ENCODE data around the gene CNPY1.
"Not testable (repeated sequence)": the region's sequence is repeated elsewhere in the genome, so short reads cannot be mapped to it uniquely, and the experiment has no call there.

The CNPY1 gene

DNA sequence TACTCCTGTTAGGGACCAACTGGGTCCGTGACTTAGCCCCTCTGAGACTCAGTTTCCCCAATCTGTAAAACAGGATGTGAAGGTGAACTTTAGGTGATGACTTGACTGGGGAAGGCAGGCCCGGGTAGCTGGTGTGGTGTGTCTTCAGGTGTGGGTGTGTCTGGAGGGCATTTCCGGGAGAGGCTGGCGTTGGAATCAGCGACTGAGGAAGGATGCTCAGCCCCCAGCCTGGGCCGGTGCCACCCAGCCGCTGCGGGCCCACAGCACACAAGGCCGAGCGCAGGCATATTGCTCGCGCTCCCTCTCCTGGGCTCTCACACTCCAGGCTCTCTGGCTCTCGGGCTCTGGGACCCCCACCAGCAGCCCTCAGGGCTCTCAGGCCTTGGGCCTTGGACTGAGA lies 31.7 kb upstream of the CNPY1 start:
- no peak for DNase-seq (ENCODE audit: low read depth)

DNA sequence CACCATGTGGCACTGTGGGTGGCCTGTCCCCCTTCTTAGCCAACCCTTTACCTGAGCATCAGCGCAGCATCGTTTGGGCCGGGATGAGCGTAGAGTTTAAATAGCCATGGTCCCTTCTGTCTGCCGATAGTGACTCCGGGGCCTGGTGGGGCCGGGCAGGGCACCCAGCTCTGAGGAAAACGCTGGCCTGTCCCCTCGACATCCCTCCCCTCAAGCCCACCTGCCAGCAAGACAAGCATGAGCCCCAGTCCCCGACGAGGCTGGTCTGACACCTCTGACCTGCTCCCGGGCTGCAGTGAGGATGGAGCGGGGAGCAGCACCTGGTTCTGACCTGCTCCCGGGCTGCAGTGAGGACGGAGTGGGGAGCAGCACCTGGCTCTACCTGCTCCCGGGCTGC lies 31.1 kb upstream of the CNPY1 start:
- DNase-seq (ENCODE audit: low read depth) = no peak

DNA sequence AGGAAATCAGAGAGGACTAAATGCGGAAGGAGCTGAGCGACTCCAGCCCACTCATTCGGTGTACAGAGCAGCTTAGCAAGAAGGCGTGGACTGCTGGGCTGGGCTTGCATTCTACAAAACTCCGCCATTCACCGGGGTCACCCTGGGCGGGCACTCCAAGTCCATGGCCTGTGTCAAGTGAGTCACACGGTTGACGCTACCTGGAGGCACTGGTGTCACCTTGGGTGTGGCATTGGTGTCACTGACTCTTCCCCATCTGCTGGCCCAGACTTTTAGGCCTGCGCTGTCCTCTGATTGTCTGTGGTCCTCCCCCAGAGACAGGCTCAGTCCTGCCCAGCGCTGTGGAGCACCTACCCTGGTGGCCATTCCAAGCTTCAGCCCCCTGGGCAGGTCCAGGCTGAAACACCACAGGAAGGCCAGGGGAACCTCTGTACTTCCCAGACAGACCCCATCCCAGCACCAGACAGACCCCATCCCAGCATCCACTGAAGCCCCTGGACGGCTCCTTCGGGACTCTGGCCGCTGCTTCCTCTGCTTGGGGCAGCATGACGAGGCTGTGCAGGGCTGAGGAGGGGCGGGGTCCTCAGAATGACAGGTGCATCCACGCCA lies 30.6 kb upstream of the CNPY1 start:
- no peak for DNase-seq (ENCODE audit: low read depth)

DNA sequence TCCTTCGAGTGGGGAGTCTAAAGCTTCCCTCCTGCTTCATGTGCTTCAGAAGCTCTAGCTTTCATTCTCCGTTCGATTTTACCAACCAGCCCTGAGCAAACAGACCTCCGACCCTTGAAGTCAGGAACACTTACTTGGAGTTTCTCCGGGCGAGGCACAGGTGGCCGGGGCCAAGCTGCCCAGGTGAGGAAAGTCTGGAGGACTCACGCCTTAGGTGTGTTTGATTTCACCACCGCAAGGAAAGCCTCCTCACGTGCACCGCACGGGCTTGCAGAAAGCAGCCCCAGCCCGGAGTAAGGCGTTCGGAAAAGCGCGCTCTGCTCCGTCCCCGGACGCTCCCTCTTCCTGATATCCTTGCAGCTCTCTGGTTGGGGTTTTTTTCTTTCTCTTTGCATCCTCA lies 30.1 kb upstream of the CNPY1 start:
- no peak for DNase-seq (ENCODE audit: low read depth)

GRCh38 chr7:155574556-155575290 lies 28.4 kb upstream of the CNPY1 start:
- no peak for DNase-seq (ENCODE audit: low read depth)

DNA sequence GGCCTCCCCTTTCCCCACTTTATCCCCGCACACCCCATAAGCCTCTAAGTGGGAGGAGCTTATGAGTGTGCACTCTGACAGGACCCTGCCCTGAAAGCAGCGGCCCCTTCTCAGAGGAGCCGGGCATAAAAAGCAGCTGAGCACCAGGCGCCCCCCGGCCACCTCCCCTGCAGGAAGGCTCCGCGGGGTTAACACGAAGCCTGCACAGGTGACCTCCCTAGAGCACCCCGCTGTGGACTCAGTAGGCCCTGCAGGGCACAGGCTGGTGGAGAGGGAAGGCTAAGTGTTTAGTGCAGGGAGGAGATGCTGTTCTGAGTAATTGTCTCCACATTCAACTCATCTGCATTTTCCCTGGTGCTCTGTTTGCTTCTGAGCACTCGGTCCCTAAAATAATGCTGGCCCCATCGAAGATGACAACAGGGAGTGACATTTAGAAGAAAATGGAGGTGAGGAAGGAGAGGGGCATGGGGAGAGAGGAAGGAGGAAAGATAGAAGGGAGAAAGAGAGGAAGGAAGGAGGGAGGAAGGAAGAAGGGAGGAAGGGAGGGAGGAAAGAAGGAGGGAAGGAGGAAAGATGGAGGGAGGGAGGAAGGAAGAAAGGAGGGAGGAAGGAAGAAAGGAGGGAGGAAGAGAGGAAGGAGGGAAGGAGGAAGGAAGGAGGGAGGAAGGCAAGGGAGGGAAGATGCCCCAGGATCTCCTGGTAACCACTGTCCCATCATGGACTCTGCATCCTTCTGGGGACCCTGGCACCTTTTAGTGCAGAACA lies 25.4 kb upstream of the CNPY1 start:
- no peak for DNase-seq (ENCODE audit: low read depth)

GRCh38 chr7:155570991-155571390 lies 24.6 kb upstream of the CNPY1 start:
- no peak for DNase-seq (ENCODE audit: low read depth)

- no peak for DNase-seq (ENCODE audit: low read depth)
Measured at GRCh38 chr7:155570171-155570958, 24.0 kb upstream of the CNPY1 start.

- DNase-seq (ENCODE audit: low read depth) = no peak
Measured at GRCh38 chr7:155569681-155570080, 23.3 kb upstream of the CNPY1 start.

DNA sequence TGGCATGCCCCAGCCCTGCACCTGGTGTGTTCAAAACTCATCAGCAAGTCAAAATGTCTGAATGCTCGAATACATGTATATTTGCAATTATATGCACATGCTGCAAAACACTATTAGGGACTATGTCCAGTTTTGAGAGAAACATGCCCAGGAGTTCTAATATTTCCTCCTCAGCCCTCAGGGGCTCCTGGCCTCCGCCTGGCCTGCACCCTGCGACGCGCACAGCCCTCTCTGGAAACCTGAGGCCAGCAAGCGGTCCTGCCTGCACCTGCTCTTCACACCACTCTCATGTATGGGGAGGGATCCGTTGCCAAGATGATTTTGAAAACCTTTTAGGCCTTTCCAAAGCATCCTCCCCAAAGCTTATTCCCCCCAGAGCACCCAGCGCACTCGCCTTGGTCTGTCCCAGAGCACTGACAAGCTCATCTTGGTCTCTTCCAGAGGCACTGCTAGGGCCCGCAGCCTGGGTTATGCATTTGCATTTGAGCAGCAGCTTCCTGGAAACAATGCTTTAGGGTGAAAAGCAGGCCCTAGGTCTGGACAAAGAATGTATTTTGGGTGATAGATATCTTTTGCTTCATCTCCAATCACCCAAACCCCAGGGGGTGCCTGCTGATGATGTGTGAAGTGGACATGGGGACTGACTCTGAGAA lies 22.6 kb upstream of the CNPY1 start:
- DNase-seq (ENCODE audit: low read depth) = no peak

DNA sequence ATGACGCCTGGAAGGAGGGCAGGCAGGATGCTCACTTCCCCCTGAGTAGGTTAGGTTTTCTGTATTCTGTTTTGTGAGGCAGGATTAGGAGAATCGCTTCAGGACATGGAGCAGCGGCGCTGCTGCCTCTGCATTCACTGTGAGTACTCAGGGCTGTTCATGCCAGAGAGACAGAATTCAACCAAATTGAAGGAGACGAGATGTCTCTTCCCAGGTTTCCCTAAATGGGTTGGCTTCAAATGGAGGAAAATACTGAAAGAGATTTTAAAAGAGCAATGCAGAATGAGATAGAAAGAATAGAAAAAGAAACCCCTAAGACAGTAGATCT lies 21.9 kb upstream of the CNPY1 start:
- no peak for DNase-seq (ENCODE audit: low read depth)

DNA sequence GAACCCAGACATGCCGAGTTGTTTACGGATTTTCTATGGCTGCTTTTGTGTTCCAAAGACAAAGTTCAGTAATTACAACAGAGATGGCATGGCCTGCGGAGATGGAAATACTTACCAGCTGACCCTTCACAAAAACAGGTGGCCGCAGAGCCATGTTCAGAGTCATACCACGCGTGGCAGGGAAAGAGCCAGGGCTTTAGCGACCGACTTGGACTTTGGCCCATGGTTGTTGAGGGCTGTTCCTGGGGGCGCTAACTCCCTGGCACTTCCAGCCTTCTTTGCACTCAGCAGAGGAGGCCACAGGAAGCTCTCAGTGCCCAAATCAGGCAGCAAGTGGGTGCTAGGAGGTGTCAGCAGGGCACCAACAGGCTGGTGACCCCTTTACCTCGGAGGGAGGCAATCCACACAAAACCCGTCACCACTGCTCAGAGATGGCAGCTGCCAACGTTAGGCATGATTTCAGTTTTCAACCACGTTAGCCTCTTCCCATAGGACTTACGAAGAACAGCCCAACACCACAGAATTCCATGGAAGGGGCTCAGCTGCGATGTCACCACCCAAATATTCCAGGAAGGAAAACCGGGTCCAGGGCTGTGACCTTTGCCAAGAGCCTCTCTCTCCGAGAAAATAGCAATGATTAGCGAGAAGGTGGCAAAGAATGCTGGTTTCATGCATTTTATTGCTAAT lies 21.4 kb upstream of the CNPY1 start:
- DNase-seq (ENCODE audit: low read depth) = no peak

DNA sequence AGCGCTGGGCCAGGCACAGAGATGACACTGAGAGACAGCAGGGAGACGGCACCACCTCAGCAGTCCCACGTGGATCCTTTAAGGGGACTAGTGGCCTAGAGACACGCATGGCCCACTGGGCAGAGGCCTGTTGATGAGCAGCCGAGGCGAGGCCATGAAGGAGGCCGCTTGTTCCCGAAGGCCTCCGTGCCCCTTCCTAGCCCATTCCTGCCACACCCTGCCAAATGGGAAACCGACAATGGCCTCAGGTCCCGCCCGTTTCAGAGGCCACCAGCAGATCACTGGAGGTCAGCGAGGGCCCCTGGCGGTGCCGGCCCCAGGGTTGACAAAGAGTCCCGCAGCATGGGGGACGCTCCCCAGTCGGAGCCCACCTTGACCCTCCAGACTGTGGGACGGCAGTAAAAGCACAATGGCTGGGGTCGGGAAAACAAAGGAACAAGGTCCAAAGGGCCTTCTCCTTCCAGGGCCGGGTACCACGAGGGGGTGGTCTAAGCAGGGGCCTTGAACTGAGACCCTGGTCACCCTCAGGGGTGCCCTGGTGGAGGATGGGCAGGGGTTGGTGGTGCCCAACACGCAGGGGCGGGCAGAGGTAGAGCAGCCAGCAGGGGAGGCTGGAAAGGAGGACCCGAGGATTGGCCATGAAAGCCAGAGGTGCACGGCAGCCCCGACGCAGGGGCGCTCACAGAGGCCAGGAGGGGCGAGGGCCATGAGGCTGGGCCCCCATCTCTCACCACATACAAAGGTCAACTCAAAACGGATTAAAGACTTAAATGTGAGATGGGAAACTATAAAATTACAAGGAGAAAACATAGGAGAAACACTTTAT lies 19.9 kb upstream of the CNPY1 start:
- no peak for DNase-seq (ENCODE audit: low read depth)

GRCh38 chr7:155565596-155565995 lies 19.2 kb upstream of the CNPY1 start:
- no peak for DNase-seq (ENCODE audit: low read depth)

DNA sequence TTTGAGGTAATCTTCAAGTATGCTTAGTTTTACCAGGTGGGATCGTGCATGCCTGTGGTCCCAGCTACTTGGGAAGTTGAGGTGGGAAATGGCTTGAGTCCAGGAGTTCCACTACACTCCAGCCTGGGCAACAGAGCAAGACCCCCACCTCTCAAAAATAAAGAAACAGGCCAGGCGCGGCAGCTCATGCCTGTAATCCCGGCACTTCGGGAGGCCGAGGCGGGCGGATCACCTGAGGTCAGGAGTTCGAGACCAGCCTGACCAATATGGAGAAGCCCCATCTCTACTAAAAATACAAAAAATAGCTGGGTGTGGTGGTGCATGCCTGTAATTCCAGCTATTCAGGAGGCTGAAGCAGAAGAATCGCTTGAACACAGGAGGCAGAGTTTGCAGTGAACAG lies 16.6 kb upstream of the CNPY1 start:
- not testable (repeated sequence) for DNase-seq (ENCODE audit: low read depth)

GRCh38 chr7:155562106-155562505 lies 15.7 kb upstream of the CNPY1 start:
- DNase-seq (ENCODE audit: low read depth) = no peak

- no peak for DNase-seq (ENCODE audit: low read depth)
Measured at GRCh38 chr7:155560982-155561686, 14.8 kb upstream of the CNPY1 start.

- DNase-seq (ENCODE audit: low read depth) = no peak
Measured at GRCh38 chr7:155560196-155560885, 14.0 kb upstream of the CNPY1 start.

GRCh38 chr7:155559519-155560108 lies 13.3 kb upstream of the CNPY1 start:
- no peak for DNase-seq (ENCODE audit: low read depth)

Data from activated T-helper 1 cell treated with Interleukin-2 at 50 U/mL for 16 hours (primary cell).